HG02885 (cell line): ENCODE results near the gene TMEM53.
"Not testable (repeated sequence)": the region's sequence is repeated elsewhere in the genome, so short reads cannot be mapped to it uniquely, and the experiment has no call there.

Source experiments
- ATAC-seq: cut with Tn5 transposase; IDR thresholded peaks from one replicate; pipeline ENCODE4 v1.9.1; 2021; ENCODE audit warnings: mild to moderate bottlenecking; ENCODE audit not compliant: unreplicated experiment, poor library complexity

The TMEM53 gene

GRCh38 chr1:44699375-44699774 lies 25.1 kb upstream of the TMEM53 start:
- not testable (repeated sequence) for ATAC-seq

- ATAC-seq: no peak
These were observed 23.9 kb upstream of the TMEM53 start for GRCh38 chr1:44698138-44698537.

GRCh38 chr1:44696789-44697345 lies 22.6 kb upstream of the TMEM53 start:
- ATAC-seq: no peak

GRCh38 chr1:44696101-44696500 lies 21.8 kb upstream of the TMEM53 start:
- no peak for ATAC-seq

- no peak for ATAC-seq
These were observed 21.4 kb upstream of the TMEM53 start for GRCh38 chr1:44695671-44696070.

GRCh38 chr1:44694863-44695478 lies 20.7 kb upstream of the TMEM53 start:
- ATAC-seq: peak; percentile 78

- no peak for ATAC-seq
These were observed 19.6 kb upstream of the TMEM53 start for GRCh38 chr1:44693900-44694299.

GRCh38 chr1:44693159-44693558 lies 18.9 kb upstream of the TMEM53 start:
- no peak for ATAC-seq

- no peak for ATAC-seq
These were observed 15.1 kb upstream of the TMEM53 start for GRCh38 chr1:44689447-44689765.

- ATAC-seq: no peak
These were observed 14.6 kb upstream of the TMEM53 start for GRCh38 chr1:44688760-44689446.

GRCh38 chr1:44685881-44686280 lies 11.6 kb upstream of the TMEM53 start:
- ATAC-seq: no peak

GRCh38 chr1:44685218-44685617 lies 10.9 kb upstream of the TMEM53 start:
- ATAC-seq: no peak

- peak; percentile 71 for ATAC-seq
These were observed 10.2 kb upstream of the TMEM53 start for GRCh38 chr1:44684525-44684924.

- ATAC-seq: no peak
These were observed 8.6 kb upstream of the TMEM53 start for GRCh38 chr1:44682883-44683265.

- ATAC-seq: no peak
These were observed 7.9 kb upstream of the TMEM53 start for GRCh38 chr1:44681905-44682882.

GRCh38 chr1:44679468-44679867 lies 5.2 kb upstream of the TMEM53 start:
- no peak for ATAC-seq

GRCh38 chr1:44678626-44679025 lies 4.3 kb upstream of the TMEM53 start:
- no peak for ATAC-seq

- ATAC-seq: no peak
These were observed 3.8 kb upstream of the TMEM53 start for GRCh38 chr1:44678120-44678519.

GRCh38 chr1:44677201-44677766 lies 3.0 kb upstream of the TMEM53 start:
- no peak for ATAC-seq

- no peak for ATAC-seq
These were observed 2.4 kb upstream of the TMEM53 start for GRCh38 chr1:44676484-44677200.
